ENCODE measurements around the gene OR4C11. TPM values are rescaled to one million over a fixed set of nuclear protein-coding genes. Genes with fewer than 3 reads are reported as not detected.

The OR4C11 gene
- total and polyA plus RNA-seq, 2 donors (not counting 1 experiment from before 2014, with no cell fraction given) = not detected

GRCh38 chr11:55634813-55635212, 27.4 kb upstream of the OR4C11 start, which contains the start of gene OR4P4:
TSS of gene OR4P4 (plus strand) at chr11:55635113.
- intact Hi-C loops (cut with micrococcal nuclease) = no loop called here
- no peaks in the 10 kb centered on the region for H3K4me1 Mint-ChIP-seq

GRCh38 chr11:55624531-55624930, 17.1 kb upstream of the OR4C11 start:
- H3K36me3 ChIP-seq (replicated peaks in 1 of 2; ENCODE audit: control extremely low read depth in 1 of 2, control insufficient read depth in 1 of 2, extremely low read depth in 1 of 2, insufficient read depth in 2 of 2, low read length in 1 of 2) = no peaks in the 10 kb centered on the region
- H4K20me1 ChIP-seq (ENCODE audit: control insufficient read depth, insufficient read depth, low read length, poor library complexity, severe bottlenecking) = no peaks in the 10 kb centered on the region
- no peaks in the 10 kb centered on the region for H3K27me3 ChIP-seq (replicated peaks in 1 of 4; ENCODE audit: control extremely low read depth in 1 of 4, control insufficient read depth in 3 of 4, insufficient read depth in 4 of 4, low read length in 3 of 4)
- no peaks in the 10 kb centered on the region for H3K4me1 Mint-ChIP-seq
- ATAC-seq (ENCODE audit: low read depth) (no peak), DNase-seq (no peak)
- POLR2A ChIA-PET = no interaction called here
- CTCF ChIA-PET = no interaction called here
- no peak overlapping the region for H3K27ac Mint-ChIP-seq
- no peak for TF ChIP-seq CTCF (IDR thresholded peaks at IDR 0.05)
- TF ChIP-seq EZH2 (IDR thresholded peaks at IDR 0.05; ENCODE audit: borderline replicate concordance, insufficient read depth, low read depth, low read length, poor library complexity, severe bottlenecking) = no peak
- H3K4me3 Mint-ChIP-seq = no peak overlapping the region
- H3K9ac ChIP-seq (ENCODE audit: low read length) = no peak overlapping the region
- no CpG with 5 or more reads among the region's 1 CpG for WGBS (ENCODE audit: insufficient coverage)
- H3K27ac ChIP-seq (ENCODE audit: low read length in 2 of 2) = no peak overlapping the region
- intact Hi-C loops (cut with micrococcal nuclease) = no loop called here
- no peaks in the 10 kb centered on the region for H3K79me2 ChIP-seq (ENCODE audit: control insufficient read depth, insufficient read depth, low read length)
- H3K4me2 ChIP-seq (replicated peaks; ENCODE audit: low read depth, low read length, poor library complexity, severe bottlenecking) = no peak overlapping the region
- no peaks in the 10 kb centered on the region for H3K27me3 Mint-ChIP-seq
- peaks cover 1 to 12% (median 3%) of the 10 kb centered on the region in 3 donors for H3K9me3 ChIP-seq (ENCODE audit: control extremely low read depth in 1 of 3, control insufficient read depth in 2 of 3, insufficient read depth in 1 of 3, low read length in 2 of 3)
- H3K4me3 ChIP-seq (ENCODE audit: control extremely low read depth in 1 of 5, extremely low read depth in 1 of 5, insufficient read depth in 1 of 5, low read depth in 2 of 5, low read length in 4 of 5) = no peak overlapping the region
- H3K4me1 ChIP-seq (ENCODE audit: control insufficient read depth in 2 of 2, insufficient read depth in 2 of 2, low read length in 2 of 2) = no peaks in the 10 kb centered on the region
- peaks cover 13% of the 10 kb centered on the region for H3K9me3 Mint-ChIP-seq (ENCODE audit: insufficient read depth)
- no peak overlapping the region for H2AFZ ChIP-seq (ENCODE audit: insufficient read depth, low read depth, low read length, poor library complexity, severe bottlenecking)

More at GRCh38 chr11:55634813-55635212, 27.4 kb upstream of the OR4C11 start, which contains the start of gene OR4P4:
- Mint-ChIP-seq H3K27ac (no peak within 1 kb of the TSS), H3K4me3 (no peak within 1 kb of the TSS), H3K9me3 (ENCODE audit: insufficient read depth) (peaks cover 10% of the 10 kb centered on the region), H3K27me3 (no peaks in the 10 kb centered on the region)
- Histone ChIP-seq H3K27me3 (replicated peaks in 1 of 4; ENCODE audit: control extremely low read depth in 1 of 4, control insufficient read depth in 3 of 4, insufficient read depth in 4 of 4, low read length in 3 of 4) (no peaks in the 10 kb centered on the region), H3K9ac (ENCODE audit: low read length) (no peak within 1 kb of the TSS), H3K4me3 (ENCODE audit: control extremely low read depth in 1 of 5, extremely low read depth in 1 of 5, insufficient read depth in 1 of 5, low read depth in 2 of 5, low read length in 4 of 5) (no peak within 1 kb of the TSS), H3K27ac (ENCODE audit: low read length in 2 of 2) (no peak within 1 kb of the TSS), H3K79me2 (ENCODE audit: control insufficient read depth, insufficient read depth, low read length) (no peaks in the 10 kb centered on the region), H4K20me1 (ENCODE audit: control insufficient read depth, insufficient read depth, low read length, poor library complexity, severe bottlenecking) (no peaks in the 10 kb centered on the region), H3K4me2 (replicated peaks; ENCODE audit: low read depth, low read length, poor library complexity, severe bottlenecking) (no peak within 1 kb of the TSS), H3K4me1 (ENCODE audit: control insufficient read depth in 2 of 2, insufficient read depth in 2 of 2, low read length in 2 of 2) (no peaks in the 10 kb centered on the region), H3K36me3 (replicated peaks in 1 of 2; ENCODE audit: control extremely low read depth in 1 of 2, control insufficient read depth in 1 of 2, extremely low read depth in 1 of 2, insufficient read depth in 2 of 2, low read length in 1 of 2) (no peaks in the 10 kb centered on the region), H3K9me3 (ENCODE audit: control extremely low read depth in 1 of 3, control insufficient read depth in 2 of 3, insufficient read depth in 1 of 3, low read length in 2 of 3) (peaks cover 0 to 2% (median 1%) of the 10 kb centered on the region in 3 donors), H2AFZ (ENCODE audit: insufficient read depth, low read depth, low read length, poor library complexity, severe bottlenecking) (no peak within 1 kb of the TSS)
- ChIA-PET CTCF (no interaction called here), POLR2A (no interaction called here)
- WGBS (ENCODE audit: insufficient coverage) = 100% methylated on average over 1 of the region's 3 CpGs
- ATAC-seq (ENCODE audit: low read depth) = no peak
- DNase-seq = no peak
- TF ChIP-seq EZH2 (IDR thresholded peaks at IDR 0.05; ENCODE audit: borderline replicate concordance, insufficient read depth, low read depth, low read length, poor library complexity, severe bottlenecking) = no peak
- no peak for TF ChIP-seq CTCF (IDR thresholded peaks at IDR 0.05)
